Measurements from ENCODE around the gene MCM5.
"Not testable (repeated sequence)": the region's sequence is repeated elsewhere in the genome, so short reads cannot be mapped to it uniquely, and the experiment has no call there.

MCM5 gene

DNA sequence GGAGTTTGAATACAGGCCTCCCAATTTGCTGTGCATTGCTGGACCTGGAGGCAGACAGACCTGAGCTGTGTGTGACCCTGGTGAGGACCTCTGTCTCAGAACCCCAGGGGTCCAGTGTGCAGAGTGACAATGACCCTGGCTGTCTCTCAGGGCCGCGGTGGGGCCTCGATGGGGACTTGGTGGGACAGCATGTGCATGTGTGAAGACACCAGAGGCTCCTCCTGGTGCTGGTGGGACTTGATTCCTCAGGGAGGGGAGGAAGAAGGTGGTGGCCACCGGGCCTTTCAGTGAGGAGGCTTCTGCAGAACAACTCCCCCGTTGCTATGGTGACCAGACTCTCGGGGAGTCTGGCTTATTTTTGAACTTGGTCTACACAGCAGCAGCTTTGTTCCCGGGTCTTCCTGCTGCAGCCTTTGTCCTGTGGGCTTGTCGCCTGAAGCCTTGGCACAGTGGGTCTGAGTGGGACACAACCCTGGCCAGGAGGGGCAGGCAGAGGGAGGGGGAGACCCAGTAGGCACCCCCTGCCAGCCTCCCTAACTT lies 35.3 kb downstream of the MCM5 start:
- no peak for DNase-seq

GRCh38 chr22:35436421-35436820 lies 36.5 kb downstream of the MCM5 start:
- no peak for DNase-seq

DNA sequence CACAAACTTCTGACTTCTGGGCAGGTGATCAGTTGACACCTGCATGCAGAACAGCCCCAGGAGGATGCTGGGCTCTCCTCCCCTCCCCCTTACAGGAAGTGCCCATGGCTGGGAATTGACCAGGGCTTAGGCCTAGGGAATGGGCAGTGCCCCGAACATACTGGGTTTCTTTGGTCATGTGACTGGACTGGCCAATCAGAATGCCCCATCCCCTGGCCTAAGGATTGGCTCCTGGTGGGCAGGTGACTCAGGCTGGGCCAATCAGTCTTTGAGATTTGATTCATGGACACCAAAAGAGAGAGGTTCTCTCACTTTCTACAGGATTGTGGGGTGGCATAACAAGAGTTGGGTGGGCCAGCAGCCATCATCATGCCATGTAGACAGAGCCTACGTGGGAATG lies 37.1 kb downstream of the MCM5 start:
- peak; percentile 63 for DNase-seq

GRCh38 chr22:35438673-35439364 lies 38.9 kb downstream of the MCM5 start:
- DNase-seq = not testable (repeated sequence)

DNA sequence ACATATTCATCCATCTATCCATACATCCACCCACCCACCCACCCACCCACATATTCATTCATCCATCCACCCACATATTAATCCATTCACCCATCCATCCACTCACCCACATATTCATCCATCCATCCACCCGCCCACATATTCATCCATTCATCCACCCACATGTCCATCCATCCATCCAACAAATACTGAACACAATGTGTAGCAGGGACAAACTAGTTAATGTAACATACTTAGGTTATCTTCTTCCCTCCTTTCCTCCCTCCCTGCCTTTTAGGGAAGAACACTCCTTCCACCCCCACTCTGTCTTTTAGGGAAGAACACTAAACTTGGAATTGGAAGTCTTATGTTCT lies 39.4 kb downstream of the MCM5 start:
- DNase-seq = no peak

DNA sequence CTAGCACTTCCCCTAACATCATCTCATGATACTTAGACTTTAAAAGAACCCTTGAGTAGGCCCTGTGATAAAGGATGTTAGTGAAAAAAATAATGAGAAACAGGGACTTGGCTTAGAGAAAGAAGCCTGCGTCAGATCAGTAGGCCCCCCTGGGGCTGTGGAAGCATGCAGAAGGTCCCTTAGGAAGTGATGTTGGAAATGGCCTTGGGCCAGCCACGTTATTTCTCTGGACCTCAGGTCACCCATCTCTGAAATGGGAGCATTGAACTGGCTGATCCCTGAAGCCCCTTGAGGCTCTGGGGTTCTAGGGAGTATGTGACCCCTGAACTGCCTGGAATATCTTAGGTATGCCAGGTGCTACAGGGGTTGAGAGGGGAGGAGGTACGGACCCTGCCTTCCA lies 40.2 kb downstream of the MCM5 start:
- DNase-seq = no peak

- DNase-seq = no peak
Observed at GRCh38 chr22:35441489-35442100, 41.7 kb downstream of the MCM5 start.

DNA sequence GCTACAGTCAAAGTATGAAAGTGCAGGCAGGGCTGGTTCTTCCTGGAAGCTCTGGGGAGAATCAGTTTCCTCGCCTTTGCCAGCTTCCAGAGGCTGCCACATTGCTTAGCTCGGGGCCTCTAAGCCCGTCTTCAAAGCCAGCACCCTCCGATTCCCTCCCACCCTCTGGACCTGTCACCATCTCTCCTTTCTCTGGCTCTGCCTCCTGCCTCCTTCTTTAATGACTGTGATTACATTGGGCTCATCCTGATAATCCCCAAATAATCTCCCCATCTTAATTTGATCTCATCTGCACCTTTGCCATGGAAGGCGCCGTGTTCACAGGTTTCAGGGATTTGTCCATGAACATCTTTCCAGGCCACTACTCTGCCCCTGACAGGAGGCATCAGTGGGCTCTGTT lies 42.5 kb downstream of the MCM5 start:
- DNase-seq = no peak

- no peak for DNase-seq
Observed at GRCh38 chr22:35443338-35443737, 43.4 kb downstream of the MCM5 start.

- DNase-seq = no peak
Observed at GRCh38 chr22:35443790-35444684, 44.1 kb downstream of the MCM5 start.

- no peak for DNase-seq
Observed at GRCh38 chr22:35444685-35445399, 44.9 kb downstream of the MCM5 start.

GRCh38 chr22:35445933-35446332 lies 46.0 kb downstream of the MCM5 start:
- DNase-seq = no peak

- DNase-seq = no peak
Observed at GRCh38 chr22:35446365-35446764, 46.4 kb downstream of the MCM5 start.

GRCh38 chr22:35448523-35448922 lies 48.6 kb downstream of the MCM5 start:
- DNase-seq = no peak

DNA sequence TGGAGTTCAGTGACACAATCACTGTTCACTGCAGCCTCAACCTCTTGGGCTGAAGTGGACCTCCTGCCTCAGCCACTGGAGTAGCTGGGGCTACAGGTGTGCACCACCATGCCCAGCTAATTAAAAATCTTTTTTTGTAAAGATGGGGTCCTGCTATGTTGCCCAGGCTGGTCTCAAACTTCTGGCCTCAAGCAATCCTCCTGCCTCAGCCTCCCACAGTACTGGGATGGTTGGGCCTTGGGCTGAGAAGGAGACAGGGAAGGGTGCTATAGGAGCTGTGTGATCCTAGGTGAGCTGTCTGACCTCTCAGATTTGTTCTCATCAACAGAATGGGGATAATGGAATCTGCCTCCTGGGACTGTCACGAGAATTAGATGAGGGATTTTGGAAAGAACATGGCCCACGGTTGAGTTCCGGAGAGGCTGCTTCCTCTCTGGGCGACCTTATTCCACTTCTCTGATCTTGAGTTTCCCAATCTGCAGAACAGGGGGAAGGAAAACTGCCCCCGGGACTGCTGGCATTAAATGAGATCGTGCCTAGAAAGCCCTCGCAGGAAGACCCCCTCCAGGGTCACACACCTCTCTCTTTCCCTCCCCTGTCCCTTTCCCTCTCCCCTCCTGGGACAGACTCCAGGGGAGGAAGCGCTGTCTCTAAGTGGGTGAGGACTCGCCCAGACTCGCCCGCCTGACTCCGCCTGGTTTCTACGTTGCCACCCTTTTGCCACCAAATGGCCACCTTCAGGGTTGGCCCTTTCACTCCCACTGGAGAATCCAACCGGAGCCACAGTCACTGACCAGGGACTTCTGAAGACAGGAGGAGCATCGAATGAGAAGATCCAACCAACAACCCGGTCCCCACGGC lies 50.1 kb downstream of the MCM5 start:
- DNase-seq = no peak

DNA sequence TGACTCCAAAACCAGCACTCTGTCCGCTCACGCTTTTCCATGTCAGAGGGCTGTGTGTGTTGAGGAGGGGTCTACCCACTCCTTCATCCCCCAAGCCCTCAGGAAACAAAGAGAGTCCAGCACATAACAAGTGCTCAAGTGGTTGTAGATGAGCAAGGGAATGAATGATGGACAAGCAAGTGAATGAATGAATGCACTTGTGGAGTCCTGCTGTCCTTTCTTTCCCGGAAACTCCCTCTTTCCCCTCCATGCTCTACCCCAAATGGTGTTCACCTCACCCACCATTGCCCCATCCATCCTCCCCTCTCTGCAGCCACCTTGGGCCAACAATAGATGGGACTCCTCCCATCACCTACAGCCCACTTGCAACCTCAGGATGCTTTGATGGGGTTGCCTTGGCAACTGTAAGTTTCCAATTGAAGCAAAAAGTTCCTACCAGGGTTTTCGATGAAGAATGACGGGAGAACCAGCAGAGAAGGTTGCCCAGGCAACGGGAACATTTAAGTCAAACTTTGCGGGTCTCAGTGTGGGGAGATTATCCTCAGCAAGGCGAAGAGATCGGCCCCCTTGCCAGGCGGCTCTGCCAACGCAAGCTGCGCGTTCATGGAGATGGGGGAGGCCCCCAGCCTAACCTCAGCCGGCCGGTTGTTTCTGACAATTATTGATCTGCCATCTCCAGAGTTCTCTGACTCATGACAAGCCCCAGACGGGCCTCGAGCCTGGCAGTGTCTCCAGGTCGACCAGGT lies 51.1 kb downstream of the MCM5 start:
- no peak for DNase-seq

DNA sequence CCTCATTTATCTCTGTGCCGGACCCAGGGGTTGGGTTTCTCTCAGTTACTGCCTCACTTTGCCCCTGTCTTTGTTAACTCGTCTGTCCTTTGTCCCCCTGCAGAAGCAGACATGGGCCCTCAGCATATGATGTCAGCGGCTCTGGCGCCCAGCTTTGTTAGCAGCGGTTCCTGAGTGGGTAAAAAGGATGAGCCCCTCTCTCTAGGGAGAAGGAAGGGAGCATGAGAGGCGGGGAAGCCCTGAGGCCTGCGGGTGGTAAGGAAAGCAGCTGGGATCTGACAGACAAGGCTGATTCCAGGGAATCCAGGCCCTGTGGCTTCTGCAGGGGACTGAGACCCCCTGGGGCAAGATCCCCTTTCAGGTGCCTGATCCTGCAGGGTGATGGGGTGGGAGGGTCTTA lies 51.7 kb downstream of the MCM5 start:
- no peak for DNase-seq

GRCh38 chr22:35452351-35452781 lies 52.4 kb downstream of the MCM5 start:
- no peak for DNase-seq

DNA sequence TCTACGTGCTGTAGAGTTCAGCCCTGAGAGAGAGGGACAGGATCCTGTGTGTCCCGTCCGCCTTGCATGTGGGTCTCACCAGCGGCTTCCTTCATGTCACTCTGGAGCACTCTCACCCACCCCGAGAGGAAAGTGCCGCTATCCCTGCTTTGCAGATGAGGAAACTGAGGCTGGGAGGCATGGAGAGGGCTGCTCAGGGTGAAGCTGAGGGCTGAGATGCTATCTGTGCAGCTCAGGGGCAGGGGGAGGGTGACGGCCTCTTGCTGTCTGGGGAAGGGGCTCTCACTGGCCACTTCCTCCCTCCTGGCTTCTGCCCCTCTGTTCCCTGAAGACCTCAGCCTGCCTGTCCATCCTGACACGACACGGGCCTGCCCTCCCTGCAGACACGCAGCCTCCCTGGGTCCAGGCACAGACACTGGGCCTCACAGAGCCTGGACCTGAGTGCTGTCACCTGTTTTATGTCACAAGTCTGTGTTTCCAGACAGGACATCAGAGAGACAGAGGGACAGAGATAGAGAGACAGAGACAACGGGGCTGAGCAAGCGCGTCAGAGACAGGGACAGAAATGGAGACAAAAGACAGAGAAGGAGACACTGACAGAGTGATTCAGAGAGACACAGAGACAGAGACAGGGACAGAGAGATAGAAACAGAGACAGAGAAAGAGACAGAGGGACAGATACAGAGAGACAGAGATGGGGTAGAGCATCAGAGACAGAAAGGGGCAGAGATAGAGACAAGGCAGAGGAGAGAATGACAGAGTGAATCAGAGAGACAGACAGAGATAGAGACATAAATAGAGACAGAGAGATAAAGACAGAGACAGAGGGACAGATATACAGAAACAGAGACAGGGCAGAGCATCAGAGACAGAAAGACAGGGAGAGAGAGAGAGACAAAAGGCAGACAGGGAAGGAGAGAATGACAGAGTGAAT lies 53.1 kb downstream of the MCM5 start:
- DNase-seq = no peak

GRCh38 chr22:35454416-35455054 lies 54.6 kb downstream of the MCM5 start:
- DNase-seq = no peak

Data from stimulated activated CD8-positive, alpha-beta memory T cell treated with anti-CD3 and anti-CD28 coated beads, Interleukin-4, amount 100 ng/mL, for 48 hours (primary cell).